Endothelial cell of umbilical vein (primary cell): ENCODE results near the gene HMGXB3. TPM values are rescaled to one million over a fixed set of nuclear protein-coding genes. Genes with fewer than 3 reads are reported as not detected.

ENCODE experiments used
- BruUV-seq: library from RNA; stranded (reverse); fragments of 400-500 nt; replicated peaks from 2 replicates; lab custom pipeline; 2021; lab: Mats Ljungman, UMichigan
- CTCF ChIA-PET: fragments of 300-600, 350-600 bp; sonication (Branson Sonifier 250); formaldehyde crosslinking; loops from one replicate; lab custom pipeline; 2021; ENCODE audit warnings: antibody characterized with exemption, inconsistent platforms; lab: Charles Lee
- POLR2A ChIA-PET: fragments of 300-600, 350-600 bp; sonication (Branson Sonifier 250); formaldehyde crosslinking; loops from one replicate; lab custom pipeline; 2021; ENCODE audit warnings: antibody characterized with exemption, inconsistent platforms; lab: Charles Lee
- DNase-seq: peaks from one replicate; pipeline ENCODE4 v3.0.0-alpha.2; 2011; ENCODE audit warnings: low read depth, low spot score
- FAIRE-seq: peaks from 2 replicates; lab custom pipeline; 2011; peaks lifted over from hg19 to GRCh38; lab: Jason Lieb, UNC
- H2AFZ ChIP-seq: 2 replicates; pipeline ENCODE4 v1.6.0; 2012; ENCODE audit warnings: low read depth, low read length, control low read depth, inconsistent platforms
- H3K27ac ChIP-seq: 2 replicates; pipeline ENCODE4 v1.5.1; 2011; ENCODE audit warnings: low read depth, mild to moderate bottlenecking, control low read depth, low read length, moderate library complexity; ENCODE audit not compliant: insufficient read depth
- H3K27me3 ChIP-seq, 2 experiments: 2 replicates each; pipeline versions ENCODE4 v1.6.0 to v1.6.1; 2011; ENCODE audit warnings: low read length in 2 of 2, mixed read lengths in 1 of 2; ENCODE audit not compliant: control insufficient read depth in 2 of 2, insufficient read depth in 2 of 2
- H3K36me3 ChIP-seq, 2 experiments: 2 replicates in 1 of 2; 3 replicates in 1 of 2; pipeline ENCODE4 v1.5.1; 2011; ENCODE audit warnings: low read length in 2 of 2, mild to moderate bottlenecking in 1 of 2, moderate library complexity in 1 of 2; ENCODE audit not compliant: control insufficient read depth in 2 of 2, insufficient read depth in 2 of 2; ENCODE audit errors: extremely low read depth in 1 of 2
- H3K4me1 ChIP-seq: 3 replicates; pipeline ENCODE4 v1.5.1; 2011; ENCODE audit warnings: mild to moderate bottlenecking, low read length; ENCODE audit not compliant: control insufficient read depth, insufficient read depth; ENCODE audit errors: extremely low read depth
- H3K4me2 ChIP-seq: 2 replicates; pipeline ENCODE4 v1.6.1; 2011; ENCODE audit warnings: low read length, control low read depth, mixed read lengths; ENCODE audit not compliant: insufficient read depth
- H3K4me3 ChIP-seq, 3 experiments: fragments of 200-600 bp in 1 of 3; sonication (generic), shearing (Covaris generic) in 1 of 3; replicated peaks in 1 of 3; 2 replicates each; pipeline ENCODE4 v1.5.1; 2011 to 2016; ENCODE audit warnings: control low read depth in 3 of 3, low read length in 3 of 3, mild to moderate bottlenecking in 2 of 3, inconsistent platforms in 1 of 3, low read depth in 1 of 3, moderate library complexity in 1 of 3; ENCODE audit not compliant: insufficient read depth in 1 of 3
- H3K79me2 ChIP-seq: 2 replicates; pipeline ENCODE4 v1.6.0; 2012; ENCODE audit warnings: low read length, inconsistent platforms; ENCODE audit not compliant: control insufficient read depth, insufficient read depth
- H3K9ac ChIP-seq: replicated peaks from 2 replicates; pipeline ENCODE3; 2011; ENCODE audit warnings: low read length, control low read depth; ENCODE audit not compliant: insufficient read depth; ENCODE audit errors: extremely low read depth
- H3K9me1 ChIP-seq: replicated peaks from 3 replicates; pipeline ENCODE4 v1.6.0; 2011; ENCODE audit warnings: mild to moderate bottlenecking, low read length; ENCODE audit not compliant: control insufficient read depth, insufficient read depth; ENCODE audit errors: extremely low read depth
- H3K9me3 ChIP-seq: replicated peaks from 2 replicates; pipeline ENCODE4 v1.5.1; 2012; ENCODE audit warnings: low read length, inconsistent platforms; ENCODE audit not compliant: control insufficient read depth, insufficient read depth
- H4K20me1 ChIP-seq: replicated peaks from 2 replicates; pipeline ENCODE3; 2011; ENCODE audit warnings: mild to moderate bottlenecking, low read length; ENCODE audit not compliant: control insufficient read depth, insufficient read depth; ENCODE audit errors: extremely low read depth
- CTCF ChIP-seq, 2 donors: IDR thresholded peaks; 1 replicate in 1 of 2; 2 replicates in 1 of 2; pipeline ENCODE4 v1.5.1; 2011; ENCODE audit warnings: low read length in 2 of 2, mild to moderate bottlenecking in 2 of 2, moderate library complexity in 2 of 2, control low read depth in 1 of 2, inconsistent platforms in 1 of 2, low read depth in 1 of 2; ENCODE audit not compliant: insufficient read depth in 1 of 2; ENCODE audit errors: extremely low read depth in 1 of 2
- EZH2 ChIP-seq: IDR thresholded peaks from 2 replicates; pipeline ENCODE4 v1.6.1; 2012; ENCODE audit warnings: borderline replicate concordance, low read depth, mild to moderate bottlenecking, moderate library complexity, low read length, inconsistent platforms; ENCODE audit not compliant: severe bottlenecking
- FOS ChIP-seq: IDR thresholded peaks from 2 replicates; pipeline ENCODE4 v1.6.1; 2011; ENCODE audit warnings: mild to moderate bottlenecking, low read length, moderate library complexity, borderline replicate concordance; ENCODE audit not compliant: insufficient read depth
- GATA2 ChIP-seq: IDR thresholded peaks from 2 replicates; pipeline ENCODE4 v1.7.0; 2011; ENCODE audit warnings: low read depth, mild to moderate bottlenecking, moderate library complexity, mixed read lengths, low read length; ENCODE audit not compliant: insufficient read length, insufficient read depth
- JUN ChIP-seq: IDR thresholded peaks from 2 replicates; pipeline ENCODE4 v1.6.1; 2011; ENCODE audit warnings: borderline replicate concordance, low read depth; ENCODE audit not compliant: insufficient read length, insufficient read depth
- MAX ChIP-seq: IDR thresholded peaks from 2 replicates; pipeline ENCODE4 v1.6.1; 2011; ENCODE audit not compliant: insufficient read depth, insufficient read length
- MYC ChIP-seq: IDR thresholded peaks from one replicate; pipeline ENCODE4 v1.6.1; 2011; ENCODE audit warnings: mild to moderate bottlenecking, low read depth, low read length
- POLR2A ChIP-seq: IDR thresholded peaks from 2 replicates; pipeline ENCODE4 v1.6.1; 2012; ENCODE audit warnings: low read depth, mild to moderate bottlenecking, control low read depth, low read length
- POLR2AphosphoS5 ChIP-seq: IDR thresholded peaks from 2 replicates; pipeline ENCODE4 v1.6.1; 2012; ENCODE audit warnings: low read depth, mild to moderate bottlenecking, control low read depth, low read length, moderate library complexity; ENCODE audit not compliant: insufficient read depth
- dilution Hi-C: fragments of 300-500 bp; cut with MboI; formaldehyde crosslinking; loops from one replicate; pipeline ENCODE4 v1.15.0; 2019; ENCODE audit warnings: low sequenced_read_pairs; ENCODE audit not compliant: extremely low pct_ligation_motif_present
- intact Hi-C: fragments of 100-400 bp; cut with micrococcal nuclease; formaldehyde crosslinking; loops from one replicate; pipeline ENCODE4 v1.10.0; 2022
- polyA plus RNA-seq, 4 experiments: library from polyadenylated mRNA; depleted of rRNA in 3 of 4; stranded (reverse) in 3 of 4; unstranded in 1 of 4; fragments of >200 nt; gene quantifications; 2 replicates each; pipeline versions ENCODE4 v1.2.1 to v1.2.3, GENCODE V29; 2011 to 2012; ENCODE audit warnings: missing spikeins in 1 of 4
- total RNA-seq: library from RNA; stranded (reverse); gene quantifications from 2 replicates; pipeline ENCODE4 v1.2.3, GENCODE V29; 2021

The HMGXB3 gene
- total and polyA plus RNA-seq, 2 donors (not counting 3 experiments of a cell fraction or from before 2014, with no cell fraction given): 34.8 to 52.6 TPM

GRCh38 chr5:149993471-149993870 is 7.1 kb upstream of the HMGXB3 start:
- no TSS peak for BruUV-seq
- intact Hi-C loops: loop anchor here (10.0 kb wide), 1 partner anchor 329 kb away; no protein-coding TSS in a partner anchor
- H2AFZ ChIP-seq: no peak overlapping the region
- no peak overlapping the region for H3K27ac ChIP-seq
- no peak for DNase-seq
- no peak overlapping the region for H3K4me2 ChIP-seq
- POLR2A ChIA-PET: no interaction called here
- no peaks in the 10 kb centered on the region for H3K27me3 ChIP-seq
- H3K79me2 ChIP-seq: no peaks in the 10 kb centered on the region
- H3K4me3 ChIP-seq: no peak overlapping the region
- no peak for FAIRE-seq
- CTCF ChIA-PET: interaction anchor here (0.8 to 6.1 kb wide), 8 partner anchors 22 to 357 kb away, joined by 3 to 639 read pairs (median 7); partner anchors contain the start of gene SLC26A2
- H3K4me1 ChIP-seq: no peaks in the 10 kb centered on the region
- no peaks in the 10 kb centered on the region for H3K9me1 ChIP-seq
- H3K9ac ChIP-seq: no peak overlapping the region
- H4K20me1 ChIP-seq: no peaks in the 10 kb centered on the region
- peaks cover 0 to 4% of the 10 kb centered on the region in 2 experiments for H3K36me3 ChIP-seq
- H3K9me3 ChIP-seq: no peaks in the 10 kb centered on the region
- no peak for TF ChIP-seq EZH2
- no peak for TF ChIP-seq POLR2A
- dilution Hi-C loops: no loop called here

- ChIA-PET CTCF (interaction anchor here (2.2 to 6.1 kb wide), 2 partner anchors 161 to 162 kb away, joined by 9 to 639 read pairs; no protein-coding TSS in a partner anchor), POLR2A (no interaction called here)
- peaks cover 0 to 4% of the 10 kb centered on the region in 2 experiments for H3K36me3 ChIP-seq
- no peaks in the 10 kb centered on the region for H3K27me3 ChIP-seq
- no peak overlapping the region for H3K9ac ChIP-seq
- H3K4me1 ChIP-seq: peaks cover 7% of the 10 kb centered on the region
- no peak for DNase-seq
- H3K9me1 ChIP-seq: no peaks in the 10 kb centered on the region
- no peaks in the 10 kb centered on the region for H3K9me3 ChIP-seq
- BruUV-seq: no TSS peak
- no peaks in the 10 kb centered on the region for H4K20me1 ChIP-seq
- H3K4me2 ChIP-seq: no peak overlapping the region
- dilution Hi-C loops (no loop called here), intact Hi-C loops (loop anchor here (10.0 kb wide), 1 partner anchor 331 kb away; no protein-coding TSS in a partner anchor)
- peaks cover under 1% of the 10 kb centered on the region for H3K79me2 ChIP-seq
- no peak for TF ChIP-seq CTCF (IDR thresholded peaks at IDR 0.05; ENCODE audit: extremely low read depth in 1 of 2, insufficient read depth in 1 of 2, low read depth in 1 of 2, low read length in 2 of 2)
- TF ChIP-seq POLR2A: no peak
- no peak for TF ChIP-seq POLR2AphosphoS5
- TF ChIP-seq FOS: no peak
- TF ChIP-seq EZH2: no peak
- no peak for TF ChIP-seq JUN
- no peak for TF ChIP-seq GATA2
- no peak for TF ChIP-seq MYC
- TF ChIP-seq MAX: no peak
- H3K27ac ChIP-seq: no peak overlapping the region
- FAIRE-seq: no peak
- no peak overlapping the region for H3K4me3 ChIP-seq
- no peak overlapping the region for H2AFZ ChIP-seq
Measured at GRCh38 chr5:149995385-149996204, 4.9 kb upstream of the HMGXB3 start.
